Effector memory CD8-positive, alpha-beta T cell (primary cell): ENCODE data around the gene FOXD4L6.
"Not testable (repeated sequence)": the region's sequence is repeated elsewhere in the genome, so short reads cannot be mapped to it uniquely, and the experiment has no call there.

ENCODE experiments used
- ATAC-seq: fragments of 150-1000 bp; cut with Tn5 transposase; replicated peaks from 2 replicates; pipeline ENCODE4 v1.10.0; 2021; ENCODE audit warnings: mild to moderate bottlenecking, moderate library complexity
- DNase-seq, 3 experiments: peaks; one replicate each; pipeline ENCODE4 v3.0.0; 2021
- H3K27ac Mint-ChIP-seq, 2 donors: one replicate each; pipeline ENCODE4 v1.8.0; 2022; ENCODE audit warnings: mild to moderate bottlenecking in 2 of 2, mixed read lengths in 2 of 2, moderate library complexity in 2 of 2
- H3K27me3 Mint-ChIP-seq, 2 donors: one replicate each; pipeline ENCODE4 v1.8.0; 2022; ENCODE audit warnings: mixed read lengths in 2 of 2
- H3K36me3 Mint-ChIP-seq: one replicate; pipeline ENCODE4 v1.8.0; 2022; ENCODE audit warnings: mild to moderate bottlenecking, moderate library complexity, mixed read lengths; ENCODE audit not compliant: insufficient read depth
- H3K4me1 Mint-ChIP-seq, 2 donors: one replicate each; pipeline ENCODE4 v1.8.0; 2022; ENCODE audit warnings: low read depth in 2 of 2, mixed read lengths in 2 of 2
- H3K4me3 Mint-ChIP-seq, 2 donors: one replicate each; pipeline ENCODE4 v1.8.0; 2022; ENCODE audit warnings: mild to moderate bottlenecking in 2 of 2, mixed read lengths in 2 of 2, moderate library complexity in 2 of 2
- H3K9me3 Mint-ChIP-seq, 2 donors: one replicate each; pipeline ENCODE4 v1.8.0; 2022; ENCODE audit warnings: mixed read lengths in 2 of 2
- total RNA-seq, 9 experiments: gene quantifications; one replicate each; lab custom pipeline; 2026; lab: John Stamatoyannopoulos, UW

Gene FOXD4L6
- 0 to 0.10 (median 0) reads per million in 9 experiments for total RNA-seq

GRCh38 chr9:41128581-41128980 is at the start of gene FOXD4L6:
TSS of gene FOXD4L6 (minus strand) at chr9:41128681. CDS start at chr9:41128383, 298 bp downstream.
- not testable (repeated sequence) for H3K9me3 Mint-ChIP-seq, H3K4me1 Mint-ChIP-seq, H3K27me3 Mint-ChIP-seq, H3K4me3 Mint-ChIP-seq, H3K27ac Mint-ChIP-seq, H3K36me3 Mint-ChIP-seq, ATAC-seq, DNase-seq

GRCh38 chr9:41174994-41175393 is 46.5 kb upstream of the FOXD4L6 start:
- H3K27ac Mint-ChIP-seq, H3K27me3 Mint-ChIP-seq: not testable (repeated sequence)

GRCh38 chr9:41150116-41150515 is 21.6 kb upstream of the FOXD4L6 start:
- H3K4me3 Mint-ChIP-seq, H3K9me3 Mint-ChIP-seq, H3K4me1 Mint-ChIP-seq, H3K27me3 Mint-ChIP-seq, H3K36me3 Mint-ChIP-seq, H3K27ac Mint-ChIP-seq, ATAC-seq, DNase-seq: not testable (repeated sequence)

More at GRCh38 chr9:41174994-41175393, 46.5 kb upstream of the FOXD4L6 start:
- not testable (repeated sequence) for H3K36me3 Mint-ChIP-seq, H3K4me3 Mint-ChIP-seq, DNase-seq, H3K4me1 Mint-ChIP-seq, ATAC-seq, H3K9me3 Mint-ChIP-seq

- not testable (repeated sequence) for H3K27ac Mint-ChIP-seq, H3K4me1 Mint-ChIP-seq, DNase-seq, ATAC-seq, H3K4me3 Mint-ChIP-seq, H3K36me3 Mint-ChIP-seq, H3K27me3 Mint-ChIP-seq, H3K9me3 Mint-ChIP-seq
Measured at GRCh38 chr9:41141878-41142277, 13.4 kb upstream of the FOXD4L6 start.

- H3K4me3 Mint-ChIP-seq, H3K27me3 Mint-ChIP-seq, H3K9me3 Mint-ChIP-seq, ATAC-seq, H3K4me1 Mint-ChIP-seq, DNase-seq, H3K27ac Mint-ChIP-seq, H3K36me3 Mint-ChIP-seq: not testable (repeated sequence)
Measured at GRCh38 chr9:41126746-41127446, 1.6 kb downstream of the FOXD4L6 start.

- not testable (repeated sequence) for H3K36me3 Mint-ChIP-seq, DNase-seq, ATAC-seq, H3K9me3 Mint-ChIP-seq, H3K27me3 Mint-ChIP-seq, H3K27ac Mint-ChIP-seq, H3K4me3 Mint-ChIP-seq, H3K4me1 Mint-ChIP-seq
Measured at GRCh38 chr9:41125936-41126335, 2.5 kb downstream of the FOXD4L6 start.

GRCh38 chr9:41125109-41125658 is 3.3 kb downstream of the FOXD4L6 start:
- H3K36me3 Mint-ChIP-seq, H3K9me3 Mint-ChIP-seq, DNase-seq, H3K27me3 Mint-ChIP-seq, H3K4me3 Mint-ChIP-seq, H3K27ac Mint-ChIP-seq, H3K4me1 Mint-ChIP-seq, ATAC-seq: not testable (repeated sequence)

GRCh38 chr9:41124250-41125108 is 4.0 kb downstream of the FOXD4L6 start:
- H3K27ac Mint-ChIP-seq, ATAC-seq, H3K4me3 Mint-ChIP-seq, H3K36me3 Mint-ChIP-seq, H3K27me3 Mint-ChIP-seq, DNase-seq, H3K9me3 Mint-ChIP-seq, H3K4me1 Mint-ChIP-seq: not testable (repeated sequence)

GRCh38 chr9:41123812-41124211 is 4.7 kb downstream of the FOXD4L6 start:
- H3K36me3 Mint-ChIP-seq, H3K4me1 Mint-ChIP-seq, H3K4me3 Mint-ChIP-seq, H3K9me3 Mint-ChIP-seq, H3K27ac Mint-ChIP-seq, H3K27me3 Mint-ChIP-seq, DNase-seq, ATAC-seq: not testable (repeated sequence)

GRCh38 chr9:41123396-41123795 is 5.1 kb downstream of the FOXD4L6 start:
- H3K27me3 Mint-ChIP-seq, H3K27ac Mint-ChIP-seq, ATAC-seq, H3K4me1 Mint-ChIP-seq, DNase-seq, H3K4me3 Mint-ChIP-seq, H3K36me3 Mint-ChIP-seq, H3K9me3 Mint-ChIP-seq: not testable (repeated sequence)

GRCh38 chr9:41120696-41121095 is 7.8 kb downstream of the FOXD4L6 start:
- not testable (repeated sequence) for H3K27ac Mint-ChIP-seq, H3K36me3 Mint-ChIP-seq

GRCh38 chr9:41119719-41120118 is 8.8 kb downstream of the FOXD4L6 start:
- H3K9me3 Mint-ChIP-seq, H3K36me3 Mint-ChIP-seq, H3K4me1 Mint-ChIP-seq, DNase-seq, H3K27me3 Mint-ChIP-seq, H3K4me3 Mint-ChIP-seq, ATAC-seq, H3K27ac Mint-ChIP-seq: not testable (repeated sequence)

More at GRCh38 chr9:41120696-41121095, 7.8 kb downstream of the FOXD4L6 start:
- not testable (repeated sequence) for H3K9me3 Mint-ChIP-seq, H3K27me3 Mint-ChIP-seq, H3K4me3 Mint-ChIP-seq, ATAC-seq, H3K4me1 Mint-ChIP-seq, DNase-seq

GRCh38 chr9:41119311-41119710 is 9.2 kb downstream of the FOXD4L6 start:
- not testable (repeated sequence) for ATAC-seq, H3K4me1 Mint-ChIP-seq, H3K4me3 Mint-ChIP-seq, DNase-seq, H3K9me3 Mint-ChIP-seq, H3K27ac Mint-ChIP-seq, H3K27me3 Mint-ChIP-seq, H3K36me3 Mint-ChIP-seq

GRCh38 chr9:41113348-41113747 is 15.1 kb downstream of the FOXD4L6 start:
- not testable (repeated sequence) for H3K36me3 Mint-ChIP-seq, H3K4me3 Mint-ChIP-seq, H3K9me3 Mint-ChIP-seq, H3K27me3 Mint-ChIP-seq, H3K4me1 Mint-ChIP-seq, H3K27ac Mint-ChIP-seq, ATAC-seq, DNase-seq
